Caco-2 (cell line): ENCODE data around the gene RPS6KA3. TPM values are rescaled to one million over a fixed set of nuclear protein-coding genes. Genes with fewer than 3 reads are reported as not detected.

Experiments used
- BruUV-seq: library from RNA; stranded (reverse); fragments of 400-500 nt; replicated peaks from 2 replicates; lab custom pipeline; 2021; lab: Mats Ljungman, UMichigan
- CTCF ChIA-PET: fragments of 300-600 bp; sonication (Branson Sonifier 250); formaldehyde crosslinking; loops from one replicate; lab custom pipeline; 2022; ENCODE audit warnings: antibody characterized with exemption; lab: Charles Lee
- POLR2A ChIA-PET: fragments of 300-600 bp; sonication (Branson Sonifier 250); formaldehyde crosslinking; loops from one replicate; lab custom pipeline; 2022; ENCODE audit warnings: antibody characterized with exemption; lab: Charles Lee
- DNase-seq, 2 experiments: peaks; one replicate each; pipeline versions ENCODE4 v3.0.0 to v3.0.0-alpha.2; 2020 to 2022
- H3K27me3 ChIP-seq: replicated peaks from 2 replicates; pipeline ENCODE4 v1.6.0; 2011; ENCODE audit warnings: low read length; ENCODE audit not compliant: control insufficient read depth, insufficient read depth
- H3K36me3 ChIP-seq: 2 replicates; pipeline ENCODE4 v1.5.1; 2011; ENCODE audit warnings: low read length; ENCODE audit not compliant: control insufficient read depth, insufficient read depth
- H3K4me1 ChIP-seq: fragments of 250-450 bp; sonication (Bioruptor Pico); 2 replicates; pipeline ENCODE4 v1.5.1; 2020; ENCODE audit warnings: mild to moderate bottlenecking
- H3K4me3 ChIP-seq: 2 replicates; pipeline ENCODE4 v1.5.1; 2011; ENCODE audit warnings: low read depth, mild to moderate bottlenecking, control low read depth, low read length
- H3K9me3 ChIP-seq: fragments of 250-450 bp; sonication (Bioruptor Pico); 2 replicates; pipeline ENCODE4 v1.5.1; 2020; ENCODE audit warnings: mild to moderate bottlenecking, moderate library complexity
- H3K27ac Mint-ChIP-seq: one replicate; pipeline ENCODE4 v1.8.0; 2022; ENCODE audit warnings: mixed read lengths; ENCODE audit not compliant: unreplicated experiment
- H3K27me3 Mint-ChIP-seq: one replicate; pipeline ENCODE4 v1.8.0; 2022; ENCODE audit warnings: mixed read lengths; ENCODE audit not compliant: insufficient read depth, unreplicated experiment
- H3K36me3 Mint-ChIP-seq: one replicate; pipeline ENCODE4 v1.8.0; 2022; ENCODE audit warnings: mild to moderate bottlenecking, mixed read lengths; ENCODE audit not compliant: insufficient read depth, unreplicated experiment
- H3K4me1 Mint-ChIP-seq: one replicate; pipeline ENCODE4 v1.8.0; 2022; ENCODE audit warnings: low read depth, mixed read lengths; ENCODE audit not compliant: unreplicated experiment
- H3K4me3 Mint-ChIP-seq: one replicate; pipeline ENCODE4 v1.8.0; 2022; ENCODE audit warnings: mild to moderate bottlenecking, moderate library complexity, mixed read lengths; ENCODE audit not compliant: unreplicated experiment
- H3K9me3 Mint-ChIP-seq: one replicate; pipeline ENCODE4 v1.8.0; 2022; ENCODE audit warnings: mixed read lengths; ENCODE audit not compliant: unreplicated experiment
- CTCF ChIP-seq, 2 experiments: fragments of 200-600 bp in 1 of 2; IDR thresholded peaks; 1 replicate in 1 of 2; 2 replicates in 1 of 2; pipeline versions ENCODE4 v1.5.1 to v1.8.0; 2011 to 2022; ENCODE audit warnings: antibody characterized with exemption in 1 of 2, control low read depth in 1 of 2, inconsistent platforms in 1 of 2, low read depth in 1 of 2, low read length in 1 of 2, mild to moderate bottlenecking in 1 of 2, moderate library complexity in 1 of 2; ENCODE audit not compliant: insufficient read depth in 1 of 2, severe bottlenecking in 1 of 2, unreplicated experiment in 1 of 2
- intact Hi-C: fragments of 100-400 bp; cut with micrococcal nuclease; formaldehyde crosslinking; loops from one replicate; pipeline ENCODE4 v1.10.0; 2022; ENCODE audit not compliant: unreplicated experiment
- total RNA-seq: library from RNA; stranded (reverse); gene quantifications from 2 replicates; pipeline ENCODE4 v1.2.3, GENCODE V29; 2022

The RPS6KA3 gene
- total RNA-seq, 1 experiment from 2014 or later = 104 TPM

GRCh38 chrX:20139966-20140365 lies 126.7 kb downstream of the RPS6KA3 start:
- intact Hi-C loops = no loop called here
- ChIA-PET CTCF (no interaction called here), POLR2A (no interaction called here)
- no peak overlapping the region for H3K27ac Mint-ChIP-seq
- peaks cover 52% of the 10 kb centered on the region for H3K36me3 Mint-ChIP-seq
- Histone ChIP-seq H3K27me3 (no peaks in the 10 kb centered on the region), H3K36me3 (no peaks in the 10 kb centered on the region; the same call in 1 of the 2 replicates), H3K4me1 (peaks cover 21% of the 10 kb centered on the region), H3K9me3 (no peaks in the 10 kb centered on the region), H3K4me3 (peak overlapping the region; percentile 60)
- H3K4me3 Mint-ChIP-seq = peak overlapping the region; percentile 77
- H3K27me3 Mint-ChIP-seq = no peaks in the 10 kb centered on the region
- no peak for DNase-seq
- BruUV-seq = no TSS peak
- H3K9me3 Mint-ChIP-seq = no peaks in the 10 kb centered on the region
- TF ChIP-seq CTCF (IDR thresholded peaks at IDR 0.05; ENCODE audit: insufficient read depth in 1 of 2, low read depth in 1 of 2, low read length in 1 of 2, severe bottlenecking in 1 of 2, unreplicated experiment in 1 of 2) = no peak
- peaks cover 11% of the 10 kb centered on the region for H3K4me1 Mint-ChIP-seq

- H3K4me3 Mint-ChIP-seq = no peak overlapping the region
- POLR2A ChIA-PET = interaction anchor here (0.6 kb wide), 1 partner anchor 226 kb away, joined by 19 read pairs; no protein-coding TSS in a partner anchor
- CTCF ChIA-PET = no interaction called here
- H3K36me3 Mint-ChIP-seq = peaks cover 58% of the 10 kb centered on the region
- no TSS peak for BruUV-seq
- Histone ChIP-seq H3K27me3 (no peaks in the 10 kb centered on the region), H3K4me3 (no peak overlapping the region), H3K9me3 (no peaks in the 10 kb centered on the region), H3K36me3 (no peaks in the 10 kb centered on the region; the same call in none of the 2 replicates), H3K4me1 (peaks cover 21% of the 10 kb centered on the region)
- no peaks in the 10 kb centered on the region for H3K27me3 Mint-ChIP-seq
- no peak for TF ChIP-seq CTCF (IDR thresholded peaks at IDR 0.05; ENCODE audit: insufficient read depth in 1 of 2, low read depth in 1 of 2, low read length in 1 of 2, severe bottlenecking in 1 of 2, unreplicated experiment in 1 of 2)
- H3K9me3 Mint-ChIP-seq = no peaks in the 10 kb centered on the region
- no peak for DNase-seq
- H3K4me1 Mint-ChIP-seq = peaks cover 11% of the 10 kb centered on the region
- intact Hi-C loops = no loop called here
- H3K27ac Mint-ChIP-seq = peak overlapping the region; percentile 3
Measured at GRCh38 chrX:20135944-20136343, 130.8 kb downstream of the RPS6KA3 start.

DNA sequence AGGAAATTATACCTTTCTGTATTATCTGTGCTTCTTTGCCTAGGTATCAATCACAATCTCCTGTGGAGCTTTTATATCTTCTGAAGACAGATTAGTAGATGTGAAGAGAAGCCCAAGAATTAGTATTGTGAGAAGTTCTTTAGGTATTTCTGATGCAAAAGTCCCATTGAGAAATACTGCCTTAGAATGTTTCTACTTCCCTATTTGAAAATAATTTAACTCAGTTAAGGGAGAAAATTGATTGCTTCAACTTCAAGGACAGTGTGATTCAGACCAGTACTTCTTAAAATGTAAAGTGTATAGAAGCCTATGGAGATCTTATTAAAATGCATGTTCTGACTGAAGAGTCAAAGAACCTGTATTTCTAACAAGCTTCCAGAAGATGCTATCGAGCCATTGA lies 134.0 kb downstream of the RPS6KA3 start:
- H3K27me3 ChIP-seq = no peaks in the 10 kb centered on the region
- H3K9me3 Mint-ChIP-seq = no peaks in the 10 kb centered on the region
- intact Hi-C loops = no loop called here
- ChIA-PET CTCF (no interaction called here), POLR2A (interaction anchor here (0.6 kb wide), 1 partner anchor 8 kb away, joined by 4 read pairs; no protein-coding TSS in a partner anchor)
- no peak overlapping the region for H3K4me3 Mint-ChIP-seq
- no peak for TF ChIP-seq CTCF (IDR thresholded peaks at IDR 0.05; ENCODE audit: insufficient read depth in 1 of 2, low read depth in 1 of 2, low read length in 1 of 2, severe bottlenecking in 1 of 2, unreplicated experiment in 1 of 2)
- H3K27ac Mint-ChIP-seq = no peak overlapping the region
- H3K4me1 ChIP-seq = peaks cover 12% of the 10 kb centered on the region
- no peaks in the 10 kb centered on the region for H3K9me3 ChIP-seq
- BruUV-seq = no TSS peak
- DNase-seq = no peak
- no peaks in the 10 kb centered on the region; the same call in none of the 2 replicates for H3K36me3 ChIP-seq
- H3K27me3 Mint-ChIP-seq = no peaks in the 10 kb centered on the region
- H3K4me1 Mint-ChIP-seq = peaks cover 11% of the 10 kb centered on the region
- H3K36me3 Mint-ChIP-seq = peaks cover 62% of the 10 kb centered on the region
- no peak overlapping the region for H3K4me3 ChIP-seq
